C4-2B (cell line): Measurements from ENCODE around the gene FGF12.
"Not testable (repeated sequence)": the region's sequence is repeated elsewhere in the genome, so short reads cannot be mapped to it uniquely, and the experiment has no call there.

ENCODE experiments used
- ZFX ChIP-seq: fragments of 450-650 bp; IDR thresholded peaks from 2 replicates; pipeline ENCODE4 v1.6.1; 2017
- TF ChIP-seq, protein P1 (sequence below): fragments of 450-650 bp; conservative IDR thresholded peaks from 2 replicates; pipeline ENCODE4 v1.5.1; 2017; ENCODE audit warnings: mild to moderate bottlenecking

DNA sequence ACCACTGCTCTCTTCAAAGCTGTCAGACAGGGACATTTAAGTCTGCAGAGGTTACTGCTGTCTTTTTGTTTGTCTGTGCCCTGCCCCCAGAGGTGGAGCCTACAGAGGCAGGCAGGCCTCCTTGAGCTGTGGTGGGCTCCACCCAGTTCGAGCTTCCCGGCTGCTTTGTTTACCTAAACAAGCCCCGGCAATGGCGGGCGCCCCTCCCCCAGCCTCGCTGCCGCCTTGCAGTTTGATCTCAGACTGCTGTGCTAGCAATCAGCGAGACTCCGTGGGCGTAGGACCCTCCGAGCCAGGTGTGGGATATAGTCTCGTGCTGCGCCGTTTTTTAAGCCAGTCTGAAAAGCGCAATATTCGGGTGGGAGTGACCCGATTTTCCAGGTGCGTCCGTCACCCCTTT lies 17.3 kb upstream of the FGF12 start:
- TF ChIP-seq, protein P1, sequence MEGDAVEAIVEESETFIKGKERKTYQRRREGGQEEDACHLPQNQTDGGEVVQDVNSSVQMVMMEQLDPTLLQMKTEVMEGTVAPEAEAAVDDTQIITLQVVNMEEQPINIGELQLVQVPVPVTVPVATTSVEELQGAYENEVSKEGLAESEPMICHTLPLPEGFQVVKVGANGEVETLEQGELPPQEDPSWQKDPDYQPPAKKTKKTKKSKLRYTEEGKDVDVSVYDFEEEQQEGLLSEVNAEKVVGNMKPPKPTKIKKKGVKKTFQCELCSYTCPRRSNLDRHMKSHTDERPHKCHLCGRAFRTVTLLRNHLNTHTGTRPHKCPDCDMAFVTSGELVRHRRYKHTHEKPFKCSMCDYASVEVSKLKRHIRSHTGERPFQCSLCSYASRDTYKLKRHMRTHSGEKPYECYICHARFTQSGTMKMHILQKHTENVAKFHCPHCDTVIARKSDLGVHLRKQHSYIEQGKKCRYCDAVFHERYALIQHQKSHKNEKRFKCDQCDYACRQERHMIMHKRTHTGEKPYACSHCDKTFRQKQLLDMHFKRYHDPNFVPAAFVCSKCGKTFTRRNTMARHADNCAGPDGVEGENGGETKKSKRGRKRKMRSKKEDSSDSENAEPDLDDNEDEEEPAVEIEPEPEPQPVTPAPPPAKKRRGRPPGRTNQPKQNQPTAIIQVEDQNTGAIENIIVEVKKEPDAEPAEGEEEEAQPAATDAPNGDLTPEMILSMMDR: not testable (repeated sequence)
- TF ChIP-seq ZFX: not testable (repeated sequence)
